A549 (cell line): Measurements from ENCODE around the gene EARS2.

Experiments
- CTCF ChIP-seq: fragments of >200 bp; sonication (Bioruptor Twin); formaldehyde crosslinking; IDR thresholded peaks from 3 replicates; pipeline ENCODE4 v1.5.1; 2016
- MYC ChIP-seq: IDR thresholded peaks from 2 replicates; pipeline ENCODE4 v1.6.1; 2012; ENCODE audit warnings: mild to moderate bottlenecking, inconsistent platforms, low read length, improper control_type of control experiment, borderline replicate concordance
- POLR2A ChIP-seq: IDR thresholded peaks from 2 replicates; pipeline ENCODE4 v1.6.1; 2012; ENCODE audit warnings: mild to moderate bottlenecking, low read length

DNA sequence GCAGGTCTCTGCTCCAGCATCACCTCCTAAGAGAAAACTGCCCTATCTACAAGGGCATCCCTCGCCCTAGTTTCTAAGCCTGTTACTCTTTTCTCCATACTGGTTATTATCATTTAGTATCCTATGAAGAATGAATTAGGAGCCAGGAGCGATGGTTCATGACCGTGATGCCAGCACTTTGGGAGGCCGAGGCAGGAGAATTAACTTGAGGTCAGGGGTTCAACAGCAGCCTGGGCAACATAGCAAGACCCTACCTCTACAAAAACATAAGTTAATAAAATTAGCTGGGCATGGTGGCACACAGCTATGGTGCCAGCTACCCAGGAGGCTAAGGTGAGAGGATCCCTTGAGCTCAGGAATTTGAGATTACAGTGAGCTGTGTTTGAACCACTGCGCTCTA is 7.2 kb downstream of the EARS2 start:
- no peak for TF ChIP-seq CTCF
- TF ChIP-seq MYC = no peak
- no peak for TF ChIP-seq POLR2A
